Activated CD8-positive, alpha-beta memory T cell treated with anti-CD3 and anti-CD28 coated beads for 36 hours (primary cell): ENCODE data around the gene OPTC. TPM values are rescaled to one million over a fixed set of nuclear protein-coding genes. Genes with fewer than 3 reads are reported as not detected.
"Not testable (repeated sequence)": the region's sequence is repeated elsewhere in the genome, so short reads cannot be mapped to it uniquely, and the experiment has no call there.

ENCODE experiments used
- CTCF ChIA-PET: fragments of 350-600 bp; sonication (Branson Sonifier 250); formaldehyde crosslinking; loops from one replicate; lab custom pipeline; 2021; ENCODE audit warnings: antibody characterized with exemption; lab: Charles Lee
- POLR2A ChIA-PET: fragments of 350-600 bp; sonication (Branson Sonifier 250); formaldehyde crosslinking; loops from one replicate; lab custom pipeline; 2021; ENCODE audit warnings: antibody characterized with exemption; lab: Charles Lee
- total RNA-seq, 2 experiments: library from RNA; stranded (reverse); gene quantifications; one replicate each; pipeline ENCODE4 v1.2.3, GENCODE V29; 2021

OPTC gene
- total RNA-seq, 2 experiments from 2014 or later = not detected

GRCh38 chr1:203464226-203464625 lies 29.7 kb upstream of the OPTC start:
- ChIA-PET CTCF (no interaction called here), POLR2A (no interaction called here)

DNA sequence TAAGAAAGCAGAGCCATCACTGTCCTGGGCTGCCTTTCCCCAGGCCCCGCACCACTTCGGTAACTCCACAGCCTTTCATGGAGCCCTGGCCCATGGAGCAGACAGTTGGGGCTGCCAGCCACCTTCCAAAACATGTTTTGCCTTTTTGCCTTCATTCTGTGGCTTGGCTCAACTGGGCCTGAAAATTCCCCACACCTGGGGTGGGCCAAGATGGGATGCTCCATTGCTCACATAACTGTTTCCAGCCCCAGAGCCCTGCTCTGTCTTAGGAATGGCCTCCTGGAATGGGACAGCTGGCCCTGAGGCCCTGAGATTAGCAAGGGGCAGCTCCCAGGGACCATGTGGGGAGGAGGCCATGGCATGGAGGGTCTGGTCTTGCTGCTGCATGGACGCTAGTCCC lies 29.2 kb upstream of the OPTC start:
- ChIA-PET CTCF (no interaction called here), POLR2A (no interaction called here)

DNA sequence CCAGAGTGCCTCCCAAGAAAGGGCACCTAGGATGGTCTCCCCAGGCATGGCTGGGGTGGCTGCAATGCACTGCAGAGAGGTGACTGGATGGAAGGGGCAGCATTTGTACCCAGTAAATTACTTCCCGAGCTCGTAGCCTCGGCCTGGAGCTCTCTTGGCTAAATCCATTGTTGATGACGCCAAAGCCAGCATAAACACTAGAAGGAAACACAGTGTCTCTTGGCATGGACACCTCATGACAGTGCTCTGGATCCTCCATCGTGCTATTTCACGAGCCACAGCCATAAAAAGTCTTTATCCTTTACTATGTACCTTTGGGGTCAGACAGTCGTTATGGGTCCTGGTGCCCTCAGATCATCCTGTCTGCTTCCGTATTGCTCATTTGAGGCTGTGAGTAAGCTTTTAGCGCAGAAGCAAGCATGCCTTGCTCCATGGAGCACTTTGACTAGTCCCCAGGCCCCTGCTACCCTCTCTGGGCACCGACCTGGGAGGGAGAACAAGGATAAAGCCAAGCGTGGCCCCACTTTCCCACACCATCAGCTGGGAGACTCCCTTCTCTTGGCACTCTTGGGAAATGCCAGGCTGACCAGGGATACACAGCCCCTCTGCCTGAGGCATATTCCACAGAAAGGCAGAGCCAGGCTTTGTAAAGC lies 28.7 kb upstream of the OPTC start:
- CTCF ChIA-PET = interaction anchor here (0.6 kb wide), 1 partner anchor 128 kb away, joined by 4 read pairs; no protein-coding TSS in a partner anchor
- POLR2A ChIA-PET = no interaction called here

- POLR2A ChIA-PET = no interaction called here
- CTCF ChIA-PET = interaction anchor here (1.0 to 1.2 kb wide), 2 partner anchors 125 to 199 kb away, joined by 3 to 4 read pairs; no protein-coding TSS in a partner anchor
Measured at GRCh38 chr1:203465948-203466347, 28.0 kb upstream of the OPTC start.

DNA sequence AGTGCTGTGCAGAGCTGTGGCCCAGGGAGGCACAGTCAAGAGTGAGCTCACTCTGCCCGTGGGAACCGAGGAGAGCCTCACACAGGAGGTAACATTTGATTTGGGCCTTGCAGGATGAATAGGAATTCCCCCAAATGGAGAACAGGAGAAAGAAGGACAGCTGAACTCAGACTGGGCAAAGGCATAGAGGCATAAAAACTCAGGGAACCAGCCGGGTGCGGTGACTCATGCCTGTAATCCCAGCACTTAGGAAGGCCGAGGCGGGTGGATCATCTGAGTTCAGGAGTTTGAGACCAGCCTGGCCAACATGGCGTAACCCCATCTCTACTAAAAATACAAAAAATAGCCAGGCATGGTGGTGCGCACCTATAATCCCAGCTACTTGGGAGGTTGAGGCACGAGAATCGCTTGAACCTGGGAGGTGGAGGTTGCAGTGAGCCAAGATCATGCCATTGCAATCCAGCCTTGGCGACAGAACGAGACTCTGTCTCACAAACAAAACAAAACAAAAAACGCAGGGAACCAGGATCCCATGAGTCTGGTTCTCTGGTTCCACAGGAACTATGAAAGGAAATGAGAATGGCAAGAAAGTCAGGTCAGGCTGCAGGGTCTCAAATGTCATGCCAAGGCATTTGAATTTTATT lies 26.9 kb upstream of the OPTC start:
- POLR2A ChIA-PET = not testable (repeated sequence)
- CTCF ChIA-PET = interaction anchor here (1.0 to 1.2 kb wide), 2 partner anchors 126 to 200 kb away, joined by 3 to 4 read pairs; no protein-coding TSS in a partner anchor

DNA sequence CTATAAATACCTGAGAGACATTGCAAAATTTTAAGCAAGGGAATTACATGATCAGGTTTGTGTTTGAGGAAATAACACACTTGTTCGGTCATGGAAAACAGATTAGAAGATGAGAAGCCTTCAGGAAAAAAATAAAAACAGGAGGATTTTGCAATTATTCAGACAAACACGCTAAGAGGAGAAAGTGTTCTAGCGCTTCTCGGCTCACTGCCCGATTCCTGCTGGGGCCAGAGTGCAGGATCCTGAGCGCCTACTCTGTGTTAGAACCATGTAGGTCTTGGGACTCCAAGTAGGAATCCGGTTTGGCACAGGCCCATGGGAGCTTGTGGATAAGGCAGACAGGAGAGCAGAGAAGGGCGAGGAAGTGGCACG lies 26.4 kb upstream of the OPTC start:
- POLR2A ChIA-PET = no interaction called here
- CTCF ChIA-PET = no interaction called here

DNA sequence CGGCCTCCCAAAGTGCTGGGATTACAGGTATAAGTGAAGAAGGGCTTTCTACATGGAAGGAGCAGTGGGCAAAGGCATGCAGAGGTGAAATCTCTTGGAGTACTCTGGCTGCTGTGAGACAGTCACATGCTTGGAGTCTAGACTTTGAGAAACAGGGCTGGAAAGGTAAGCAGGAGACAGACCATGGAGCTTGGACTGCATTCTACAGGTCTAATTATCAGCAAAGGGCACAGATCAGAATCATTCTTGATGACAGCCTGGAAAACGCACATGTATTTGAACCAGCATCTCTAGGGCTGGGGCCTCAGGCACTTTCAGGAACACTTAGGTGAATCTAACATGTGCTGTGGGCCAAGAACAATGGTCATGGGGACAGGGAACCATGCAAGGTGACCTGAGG lies 25.6 kb upstream of the OPTC start:
- ChIA-PET CTCF (no interaction called here), POLR2A (no interaction called here)

- ChIA-PET CTCF (interaction anchor here (0.6 kb wide), 1 partner anchor 202 kb away, joined by 6 read pairs; no protein-coding TSS in a partner anchor), POLR2A (no interaction called here)
Measured at GRCh38 chr1:203470240-203470639, 23.7 kb upstream of the OPTC start.

- POLR2A ChIA-PET = no interaction called here
- CTCF ChIA-PET = interaction anchor here (0.7 to 1.0 kb wide), 3 partner anchors 17 to 134 kb away, joined by 3 to 4 read pairs (median 4); no protein-coding TSS in a partner anchor
Measured at GRCh38 chr1:203471841-203472240, 22.1 kb upstream of the OPTC start.

DNA sequence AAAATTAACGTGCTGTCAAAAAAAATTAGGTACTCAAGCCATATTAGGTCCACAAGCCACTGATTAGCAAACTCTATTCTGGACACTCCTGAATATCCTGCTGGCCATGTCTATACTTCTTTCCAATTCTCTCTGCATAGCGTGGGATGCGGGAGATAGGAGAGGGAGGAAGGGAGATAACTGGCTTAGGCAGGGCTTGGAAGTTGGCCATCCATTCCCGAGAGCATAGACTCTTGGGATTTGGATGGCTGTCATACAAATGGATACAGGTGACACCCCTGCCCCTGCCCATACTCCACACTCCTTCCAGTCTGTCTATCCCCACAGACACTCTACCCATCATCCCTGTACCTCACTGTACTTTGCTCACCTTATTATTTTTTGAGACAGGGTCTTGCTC lies 20.7 kb upstream of the OPTC start:
- CTCF ChIA-PET = interaction anchor here (0.6 kb wide), 1 partner anchor 54 kb away, joined by 3 read pairs; no protein-coding TSS in a partner anchor

GRCh38 chr1:203473781-203474305 lies 20.1 kb upstream of the OPTC start:
- ChIA-PET POLR2A (no interaction called here), CTCF (interaction anchor here (0.6 kb wide), 1 partner anchor 54 kb away, joined by 3 read pairs; no protein-coding TSS in a partner anchor)

More for the DNA sequence above, 20.7 kb upstream of the OPTC start:
- POLR2A ChIA-PET = no interaction called here

GRCh38 chr1:203475012-203475981 lies 18.7 kb upstream of the OPTC start, which contains the start of gene PRELP:
PRELP (plus strand) TSS chr1:203475806; CDS start chr1:203483185, 7,379 bp downstream.
- CTCF ChIA-PET = interaction anchor here (0.6 to 3.7 kb wide), 3 partner anchors 12 to 137 kb away, joined by 3 to 17 read pairs (median 3); no protein-coding TSS in a partner anchor
- POLR2A ChIA-PET = interaction anchor here (0.7 kb wide), 1 partner anchor 547 kb away, joined by 5 read pairs; no protein-coding TSS in a partner anchor

- POLR2A ChIA-PET = interaction anchor here (0.7 kb wide), 1 partner anchor 548 kb away, joined by 5 read pairs; no protein-coding TSS in a partner anchor
- CTCF ChIA-PET = interaction anchor here (3.7 kb wide), 1 partner anchor 11 kb away, joined by 17 read pairs; no protein-coding TSS in a partner anchor
Measured at GRCh38 chr1:203476216-203476814, 17.6 kb upstream of the OPTC start.

- POLR2A ChIA-PET = no interaction called here
- CTCF ChIA-PET = interaction anchor here (1.2 to 3.7 kb wide), 3 partner anchors 10 to 211 kb away, joined by 3 to 17 read pairs (median 5); no protein-coding TSS in a partner anchor
Measured at GRCh38 chr1:203477748-203478147, 16.2 kb upstream of the OPTC start.

GRCh38 chr1:203478231-203478630 lies 15.7 kb upstream of the OPTC start:
- CTCF ChIA-PET = interaction anchor here (1.2 to 3.7 kb wide), 3 partner anchors 9 to 211 kb away, joined by 3 to 17 read pairs (median 5); no protein-coding TSS in a partner anchor
- POLR2A ChIA-PET = no interaction called here

- ChIA-PET CTCF (interaction anchor here (1.4 to 3.7 kb wide), 3 partner anchors 8 to 212 kb away, joined by 4 to 17 read pairs (median 5); no protein-coding TSS in a partner anchor), POLR2A (no interaction called here)
Measured at GRCh38 chr1:203478986-203479385, 15.0 kb upstream of the OPTC start.

DNA sequence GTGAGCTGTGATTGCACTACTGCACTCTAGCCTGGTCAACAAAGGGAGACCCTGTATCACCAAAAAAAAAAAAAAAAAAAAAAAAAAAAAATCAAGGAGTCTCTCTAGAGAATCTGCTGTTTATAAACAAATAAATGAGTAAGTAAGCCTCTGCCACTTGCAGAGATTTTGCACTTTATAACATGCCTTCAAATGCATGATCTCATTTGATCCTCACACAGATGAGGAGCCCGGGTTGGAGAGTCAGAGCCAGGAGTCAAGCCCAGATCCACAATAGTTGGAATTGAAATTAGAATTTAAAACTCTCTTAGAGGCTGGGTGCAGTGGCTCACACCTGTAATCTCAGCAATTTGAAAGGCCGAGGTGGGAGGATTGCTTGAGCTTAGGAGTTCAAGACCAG lies 14.3 kb upstream of the OPTC start:
- ChIA-PET CTCF (interaction anchor here (1.4 to 1.7 kb wide), 2 partner anchors 209 to 212 kb away, joined by 4 to 5 read pairs; no protein-coding TSS in a partner anchor), POLR2A (no interaction called here)

DNA sequence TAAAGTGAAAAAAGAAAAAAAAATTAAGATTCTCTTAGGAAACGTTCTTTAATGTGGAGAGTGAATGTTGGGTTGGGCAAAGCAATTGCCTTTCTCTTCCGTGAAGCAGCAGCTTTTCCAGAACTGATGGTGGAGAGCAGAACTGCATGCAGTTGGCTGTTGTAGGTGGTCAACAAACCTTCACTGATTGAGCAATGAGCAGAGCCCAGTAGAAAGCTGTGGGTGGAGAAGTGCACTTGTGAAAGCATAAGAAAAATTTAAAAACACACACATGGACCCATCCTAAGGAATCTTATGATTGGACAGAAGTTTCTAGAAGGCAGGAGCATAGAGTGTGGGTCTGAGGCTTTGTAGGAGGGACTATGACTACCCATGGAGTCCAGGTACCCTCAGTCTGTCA lies 13.9 kb upstream of the OPTC start:
- ChIA-PET POLR2A (no interaction called here), CTCF (interaction anchor here (1.4 kb wide), 1 partner anchor 210 kb away, joined by 4 read pairs; no protein-coding TSS in a partner anchor)
